H1 (cell line): ENCODE measurements around the gene ACACB. TPM values are rescaled to one million over a fixed set of nuclear protein-coding genes. Genes with fewer than 3 reads are reported as not detected.

Experiments used
- ASH2L ChIP-seq: fragments of 200-600, 300-600 bp; sonication (generic); IDR thresholded peaks from one replicate; pipeline ENCODE4 v1.7.1; 2017; ENCODE audit warnings: low read length
- MAFK ChIP-seq: IDR thresholded peaks from 2 replicates; pipeline ENCODE4 v1.6.1; 2012; ENCODE audit warnings: low read depth, mild to moderate bottlenecking, improper control_type of control experiment, low read length
- MAX ChIP-seq: IDR thresholded peaks from 2 replicates; pipeline ENCODE4 v1.6.1; 2012; ENCODE audit warnings: inconsistent platforms
- PHF8 ChIP-seq: fragments of 200-600 bp; sonication (generic); conservative IDR thresholded peaks from 2 replicates; pipeline ENCODE4 v1.7.1; 2012; ENCODE audit warnings: low read depth, mild to moderate bottlenecking, inconsistent platforms, low read length, moderate library complexity
- POLR2A ChIP-seq, 2 experiments: IDR thresholded peaks; 1 replicate in 1 of 2; 2 replicates in 1 of 2; pipeline ENCODE4 v1.6.1; 2011; ENCODE audit warnings: low read depth in 2 of 2, low read length in 2 of 2, mild to moderate bottlenecking in 2 of 2; ENCODE audit errors: control extremely low read depth in 1 of 2
- RAD21 ChIP-seq, 2 experiments: IDR thresholded peaks in 1 of 2; conservative IDR thresholded peaks in 1 of 2; 2 replicates each; pipeline ENCODE4 v1.6.1; 2011; ENCODE audit warnings: low read depth in 2 of 2, low read length in 2 of 2, improper control_type of control experiment in 1 of 2, inconsistent platforms in 1 of 2, mild to moderate bottlenecking in 1 of 2, moderate library complexity in 1 of 2
- polyA plus RNA-seq, 7 experiments: library from polyadenylated mRNA; depleted of rRNA in 3 of 7; stranded (reverse) in 5 of 7; unstranded in 2 of 7; fragments of >200 nt in 5 of 7; fragments of 200-250 nt in 2 of 7; gene quantifications; 1 replicate in 5 of 7; 2 replicates in 1 of 7; 4 replicates in 1 of 7; pipeline versions ENCODE4 v1.2.1 to v1.2.3, GENCODE V29; 2011 to 2013; ENCODE audit warnings: missing spikeins in 2 of 7, mixed read lengths in 2 of 7
- total RNA-seq: library from RNA; stranded (reverse); fragmentation: NEBNext Ultra II Directional; extraction: Animal tissue kit (Norgen Biotek cat#: 25700); gene quantifications from 2 replicates; pipeline ENCODE4 v1.2.1, GENCODE V29; 2021

ACACB gene
- total and polyA plus RNA-seq, 2 of the 8 experiments (the other 6 are each of a cell fraction or from before 2014, with no cell fraction given): 5.8 to 15.3 TPM

- peak; percentile 74 for TF ChIP-seq PHF8
- TF ChIP-seq RAD21 (IDR thresholded peaks at IDR 0.05 in 1 of 2, conservative IDR thresholded peaks at IDR 0.05 in 1 of 2; ENCODE audit: low read depth in 2 of 2, low read length in 2 of 2): peak in 1 of 2 experiments; percentile 4; a peak in 1 of 4 replicates
- peak; percentile 58; the same call in 1 of the 2 replicates for TF ChIP-seq MAX
- peak; percentile 87 for TF ChIP-seq ASH2L
- no peak for TF ChIP-seq MAFK
- TF ChIP-seq POLR2A (IDR thresholded peaks at IDR 0.05; ENCODE audit: control extremely low read depth in 1 of 2, low read depth in 2 of 2, low read length in 2 of 2): peak; percentile 72 to 77
Observed at GRCh38 chr12:109154451-109155438, 38.4 kb downstream of the ACACB start (continued).
